GM12878 (cell line): ENCODE measurements around the gene CYP2C18. TPM values are rescaled to one million over a fixed set of nuclear protein-coding genes. Genes with fewer than 3 reads are reported as not detected.

Source experiments
- ATAC-seq: fragments of 200-7000 bp; cut with Tn5 transposase; 3 replicates; pipeline ENCODE4 v1.9.1; 2020; ENCODE audit warnings: mild to moderate bottlenecking, moderate library complexity
- Bru-seq: library from RNA; stranded (reverse); fragments of 400-500 nt; gene quantifications from one replicate; lab custom pipeline; 2021; lab: Mats Ljungman, UMichigan
- BruChase-seq, 2 experiments: library from RNA; stranded (reverse); fragments of 400-500 nt; gene quantifications; one replicate each; lab custom pipeline; 2021; lab: Mats Ljungman, UMichigan
- BruUV-seq: library from RNA; stranded (reverse); fragments of 400-500 nt; replicated peaks from 2 replicates; lab custom pipeline; 2021; lab: Mats Ljungman, UMichigan
- CTCF ChIA-PET: fragments of 300-600 bp; sonication (Branson Sonifier 250); formaldehyde crosslinking; extraction: SDS; loops from one replicate; lab custom pipeline; 2021; ENCODE audit warnings: inconsistent platforms; lab: Yijun Ruan, JAX
- POLR2A ChIA-PET: fragments of 350-600 bp; formaldehyde crosslinking; extraction: SDS; loops from one replicate; lab custom pipeline; 2021; ENCODE audit warnings: inconsistent platforms; lab: Charles Lee
- RAD21 ChIA-PET: fragments of 300-600 bp; sonication (Branson Sonifier 250); formaldehyde crosslinking; loops from one replicate; lab custom pipeline; 2023; ENCODE audit warnings: antibody characterized with exemption; ENCODE audit not compliant: unreplicated experiment; lab: Charles Lee
- SMC1A ChIA-PET: fragments of 300-600 bp; sonication (Branson Sonifier 250); formaldehyde crosslinking; loops from one replicate; lab custom pipeline; 2023; ENCODE audit not compliant: unreplicated experiment, uncharacterized antibody; lab: Charles Lee
- DNase-seq: peaks from one replicate; pipeline ENCODE4 v3.0.0-alpha.2; 2011; ENCODE audit warnings: low read depth, low spot score
- FAIRE-seq: peaks from 3 replicates; lab custom pipeline; 2011; peaks lifted over from hg19 to GRCh38; lab: Jason Lieb, UNC
- H2AFZ ChIP-seq: 2 replicates; pipeline ENCODE4 v1.6.0; 2011; ENCODE audit warnings: low read depth, low read length, control low read depth; ENCODE audit not compliant: control insufficient read depth
- H3K27ac ChIP-seq: 2 replicates; pipeline ENCODE4 v1.5.1; 2011; ENCODE audit warnings: control low read depth; ENCODE audit not compliant: control insufficient read depth, insufficient read depth
- H3K27me3 ChIP-seq, 2 experiments: replicated peaks in 1 of 2; 2 replicates each; pipeline versions ENCODE4 v1.6.0 to v1.6.1; 2011; ENCODE audit warnings: low read length in 1 of 2; ENCODE audit not compliant: control insufficient read depth in 2 of 2, insufficient read depth in 2 of 2
- H3K36me3 ChIP-seq, 2 experiments: 2 replicates each; pipeline ENCODE4 v1.5.1; 2011; ENCODE audit warnings: low read length in 1 of 2; ENCODE audit not compliant: control insufficient read depth in 2 of 2, insufficient read depth in 2 of 2
- H3K4me1 ChIP-seq: 2 replicates; pipeline ENCODE4 v1.6.1; 2011; ENCODE audit warnings: mild to moderate bottlenecking, low read length, moderate library complexity, mixed read lengths; ENCODE audit not compliant: control insufficient read depth, insufficient read depth
- H3K4me2 ChIP-seq: 2 replicates; pipeline ENCODE4 v1.6.0; 2011; ENCODE audit warnings: control low read depth; ENCODE audit not compliant: control insufficient read depth, insufficient read depth
- H3K4me3 ChIP-seq: fragments of 200-600 bp; sonication (generic); 2 replicates; pipeline ENCODE4 v1.5.1; 2016
- H3K79me2 ChIP-seq: 2 replicates; pipeline ENCODE4 v1.6.0; 2011; ENCODE audit warnings: low read length; ENCODE audit not compliant: control insufficient read depth, insufficient read depth
- H3K9ac ChIP-seq: 2 replicates; pipeline ENCODE4 v1.8.0; 2011; ENCODE audit warnings: low read length, control low read depth, mixed read lengths; ENCODE audit not compliant: control insufficient read depth, insufficient read depth
- H3K9me3 ChIP-seq: replicated peaks from 3 replicates; pipeline ENCODE4 v1.5.1; 2011; ENCODE audit warnings: mild to moderate bottlenecking, low read length; ENCODE audit not compliant: control insufficient read depth, insufficient read depth
- H4K20me1 ChIP-seq: 2 replicates; pipeline ENCODE4 v1.6.0; 2011; ENCODE audit not compliant: control insufficient read depth, insufficient read depth
- BHLHE40 ChIP-seq, 2 experiments: fragments of 450-650 bp in 1 of 2; IDR thresholded peaks; 2 replicates each; pipeline ENCODE4 v1.6.1; 2011 to 2017; ENCODE audit warnings: low read depth in 2 of 2, borderline replicate concordance in 1 of 2, improper control_type of control experiment in 1 of 2, low read length in 1 of 2, mild to moderate bottlenecking in 1 of 2
- CBFB ChIP-seq: IDR thresholded peaks from 2 replicates; pipeline ENCODE4 v1.6.1; 2016; ENCODE audit warnings: antibody characterized with exemption, low read depth
- CBX5 ChIP-seq: sonication (generic); IDR thresholded peaks from 2 replicates; pipeline ENCODE4 v1.6.1; 2016; ENCODE audit warnings: low read depth, moderate library complexity, mild to moderate bottlenecking, inconsistent platforms
- HDGF ChIP-seq: fragments of 450-650 bp; IDR thresholded peaks from 2 replicates; pipeline ENCODE4 v1.6.1; 2016; ENCODE audit warnings: antibody characterized with exemption
- MTA3 ChIP-seq: IDR thresholded peaks from 2 replicates; pipeline ENCODE4 v1.6.1; 2012; ENCODE audit warnings: low read length, inconsistent platforms, borderline replicate concordance
- NFXL1 ChIP-seq: fragments of 450-650 bp; IDR thresholded peaks from 2 replicates; pipeline ENCODE4 v1.6.1; 2017; ENCODE audit warnings: antibody characterized with exemption, mild to moderate bottlenecking, borderline replicate concordance
- NR2F1 ChIP-seq: fragments of 450-650 bp; conservative IDR thresholded peaks from 2 replicates; pipeline ENCODE4 v1.6.1; 2017; ENCODE audit warnings: mild to moderate bottlenecking
- RBBP5 ChIP-seq: fragments of 200-600 bp; sonication (generic); conservative IDR thresholded peaks from 2 replicates; pipeline ENCODE4 v1.6.1; 2016
- RUNX3 ChIP-seq: IDR thresholded peaks from 2 replicates; pipeline ENCODE4 v1.6.1; 2012; ENCODE audit warnings: low read length, inconsistent platforms
- SIN3A ChIP-seq: IDR thresholded peaks from 2 replicates; pipeline ENCODE4 v1.6.1; 2012; ENCODE audit warnings: low read depth, low read length, improper control_type of control experiment
- SMAD1 ChIP-seq: fragments of 450-650 bp; IDR thresholded peaks from 2 replicates; pipeline ENCODE4 v1.6.1; 2018; ENCODE audit warnings: mild to moderate bottlenecking, low read depth; ENCODE audit not compliant: partially characterized antibody
- STAT1 ChIP-seq: fragments of 450-650 bp; conservative IDR thresholded peaks from 2 replicates; pipeline ENCODE4 v1.6.1; 2014; ENCODE audit warnings: antibody characterized with exemption, mild to moderate bottlenecking
- TCF3 ChIP-seq: IDR thresholded peaks from 2 replicates; pipeline ENCODE4 v1.6.1; 2012; ENCODE audit warnings: low read depth, mild to moderate bottlenecking, low read length, borderline replicate concordance; ENCODE audit not compliant: insufficient read depth
- WGBS: methylation state at CpG from one replicate; pipeline ENCODE4 v1.1.6; 2016; ENCODE audit warnings: low lambda C conversion rate; ENCODE audit not compliant: insufficient replicate concordance, insufficient coverage; ENCODE audit errors: missing lambda C conversion rate; 5-methylcytosine and 5-hydroxymethylcytosine counted together
- in situ Hi-C: fragments of 300-500 bp; cut with MboI; formaldehyde crosslinking; loops from 9 replicates; pipeline ENCODE4 v1.14.3; 2018; ENCODE audit warnings: mixed read lengths
- intact Hi-C: fragments of 100-400 bp; cut with micrococcal nuclease; formaldehyde crosslinking; loops from one replicate; pipeline ENCODE4 v1.14.2; 2022; ENCODE audit not compliant: unreplicated experiment
- long read RNA-seq, 2 experiments: library from polyadenylated mRNA; unstranded; transcript quantifications; one replicate each; pipeline ENCODE4 v2.0.0, GENCODE V29; 2019 to 2020
- polyA minus RNA-seq, 3 experiments: library from RNA; depleted of rRNA, polyadenylated mRNA; stranded (reverse); fragments of >200 nt; gene quantifications; 2 replicates each; pipeline ENCODE4 v1.2.3, GENCODE V29; 2011
- polyA plus RNA-seq, 11 experiments: library from polyadenylated mRNA; depleted of rRNA in 4 of 11; unstranded in 6 of 11; stranded (reverse) in 5 of 11; fragments of >200 nt; fragmentation: Nextera tagmentation in 4 of 11; fragmentation: Illumina TruSeq in 1 of 11; extraction: Ambion mirVana in 4 of 11; extraction: Trizol in 1 of 11; gene quantifications; 1 replicate in 1 of 11; 2 replicates in 10 of 11; pipeline versions ENCODE4 v1.2.1 to v1.2.3, GENCODE V29; 2011 to 2016; ENCODE audit warnings: inconsistent platforms in 2 of 11, missing spikeins in 2 of 11, low read depth in 1 of 11
- total RNA-seq, 4 experiments: library from RNA; depleted of rRNA in 3 of 4; stranded (reverse); fragments of >200 nt in 3 of 4; fragmentation: Illumina TruSeq in 1 of 4; extraction: Trizol in 1 of 4; gene quantifications; 2 replicates each; pipeline versions ENCODE4 v1.2.1 to v1.2.3, GENCODE V29; 2013 to 2021
- TF ChIP-seq, protein P1 (sequence below): fragments of 450-650 bp; IDR thresholded peaks from 2 replicates; pipeline ENCODE4 v1.6.1; 2016; ENCODE audit warnings: mild to moderate bottlenecking, moderate library complexity, borderline replicate concordance
- TF ChIP-seq, protein P2 (sequence below): fragments of 450-650 bp; IDR thresholded peaks from 2 replicates; pipeline ENCODE4 v1.6.1; 2017; ENCODE audit warnings: low read depth, mild to moderate bottlenecking, moderate library complexity

CYP2C18 gene
- total RNA-seq (2013; cell fraction: nucleolus; rRNA removed): 0.34 TPM in 1 of 2 replicates, not detected in the other
- 0.06 and 0.16 TPM in 2 replicates for total RNA-seq (2014; rRNA removed)
- total RNA-seq (2014; rRNA removed; fragmentation: Illumina TruSeq; extraction: Trizol): not detected in 2 replicates
- not detected in 2 replicates for total RNA-seq (2021)
- polyA plus RNA-seq (2011; ENCODE audit: low read depth): 0.18 TPM
- polyA plus RNA-seq (2011; rRNA removed): 0.07 TPM in 2 replicates
- 0.03 TPM in 1 of 2 replicates, not detected in the other for polyA plus RNA-seq (2011; cell fraction: cytosol; rRNA removed)
- polyA plus RNA-seq (2011; cell fraction: nucleus; rRNA removed): 0.24 and 0.29 TPM in 2 replicates
- 0.04 TPM in 1 of 2 replicates, not detected in the other for polyA plus RNA-seq (2012)
- polyA plus RNA-seq (2014; fragmentation: Illumina TruSeq; extraction: Trizol): 0.07 TPM in 1 of 2 replicates, not detected in the other
- polyA plus RNA-seq (2014; fragmentation: Nextera tagmentation; extraction: Ambion mirVana): under 1 TPM in 1 of 2 experiments, not detected in 1; 0.05 TPM
- 0.12 TPM in 1 of 2 replicates, not detected in the other for polyA plus RNA-seq (2014; rRNA removed)
- polyA plus RNA-seq (2016; fragmentation: Nextera tagmentation; extraction: Ambion mirVana): not detected
- polyA minus RNA-seq (2011; rRNA and poly(A)+ RNA removed): 0.10 and 0.29 TPM in 2 replicates
- not detected in 2 replicates for polyA minus RNA-seq (2011; cell fraction: cytosol; rRNA and poly(A)+ RNA removed)
- polyA minus RNA-seq (2011; cell fraction: nucleus; rRNA and poly(A)+ RNA removed): 0.19 TPM in 1 of 2 replicates, not detected in the other
- percentile 28 among the genes with signal in this experiment for Bru-seq, nascent RNA
- BruChase-seq, experiment 1, labeled RNA remaining after a 6-hour chase: percentile 44 among the genes with signal in this experiment
- percentile 48 among the genes with signal in this experiment for BruChase-seq, experiment 2, labeled RNA remaining after a 2-hour chase
- long read RNA-seq, experiment 1: 0 reads
- long read RNA-seq, experiment 2: 0 reads

DNA sequence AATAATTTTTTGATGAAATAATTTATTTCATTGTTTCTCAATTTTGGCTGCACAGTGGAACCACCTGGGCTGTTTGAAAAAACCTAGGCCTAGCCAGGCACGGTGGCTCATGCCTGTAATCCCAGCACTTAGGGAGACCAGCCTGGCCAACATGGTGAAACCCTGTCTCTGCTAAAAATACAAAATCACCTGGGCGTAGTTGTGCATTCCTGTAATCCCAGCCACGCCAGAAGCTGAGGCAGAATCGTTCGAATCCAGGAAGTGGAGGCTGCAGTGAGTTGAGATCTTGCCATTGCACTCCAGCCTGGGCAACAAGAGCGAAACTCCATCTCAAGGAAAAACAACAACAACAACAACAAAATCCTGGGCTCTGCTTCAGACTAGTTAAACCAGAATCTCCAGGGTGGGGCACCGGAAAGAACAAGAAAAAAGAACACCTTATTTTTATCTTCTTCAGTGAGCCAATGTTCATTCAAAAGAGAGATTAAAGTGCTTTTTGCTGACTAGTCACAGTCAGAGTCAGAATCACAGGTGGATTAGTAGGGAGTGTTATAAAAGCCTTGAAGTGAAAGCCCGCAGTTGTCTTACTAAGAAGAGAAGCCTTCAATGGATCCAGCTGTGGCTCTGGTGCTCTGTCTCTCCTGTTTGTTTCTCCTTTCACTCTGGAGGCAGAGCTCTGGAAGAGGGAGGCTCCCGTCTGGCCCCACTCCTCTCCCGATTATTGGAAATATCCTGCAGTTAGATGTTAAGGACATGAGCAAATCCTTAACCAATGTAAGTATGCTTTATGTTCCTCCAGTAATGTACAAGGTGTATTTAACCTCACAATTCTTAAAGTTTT, at the start of gene CYP2C18:
Gene CYP2C18 (plus strand): TSS at position 516 of the 841 bp plus-strand sequence. CDS start 91 bp downstream, at position 607.
- in situ Hi-C loops: no loop called here
- Histone ChIP-seq H3K79me2 (no peaks in the 10 kb centered on the region), H3K27me3 (no peaks in the 10 kb centered on the region), H3K4me2 (no peak within 1 kb of the TSS), H3K9me3 (no peaks in the 10 kb centered on the region), H4K20me1 (no peaks in the 10 kb centered on the region), H3K27ac (no peak within 1 kb of the TSS), H3K9ac (no peak within 1 kb of the TSS), H3K4me3 (no peak within 1 kb of the TSS), H3K4me1 (no peaks in the 10 kb centered on the region), H2AFZ (no peak within 1 kb of the TSS), H3K36me3 (no peaks in the 10 kb centered on the region)
- DNase-seq (no peak), ATAC-seq (no peak), FAIRE-seq (no peak)
- CTCF ChIA-PET: no interaction called here
- WGBS: 34% methylated on average over 10 of the region's 10 CpGs
- POLR2A ChIA-PET: no interaction called here
- no TSS peak for BruUV-seq
- intact Hi-C loops: no loop called here
- SMC1A ChIA-PET: no interaction called here
- RAD21 ChIA-PET: no interaction called here
- TF ChIP-seq SIN3A (no peak), STAT1 (no peak), TCF3 (no peak), HDGF (no peak), CBFB (no peak), NFXL1 (no peak), RBBP5 (no peak), SMAD1 (no peak), BHLHE40 (IDR thresholded peaks at IDR 0.05; ENCODE audit: borderline replicate concordance in 1 of 2, low read depth in 2 of 2, low read length in 1 of 2) (no peak), RUNX3 (no peak), NR2F1 (no peak), CBX5 (no peak), MTA3 (no peak)
- TF ChIP-seq, protein P1, sequence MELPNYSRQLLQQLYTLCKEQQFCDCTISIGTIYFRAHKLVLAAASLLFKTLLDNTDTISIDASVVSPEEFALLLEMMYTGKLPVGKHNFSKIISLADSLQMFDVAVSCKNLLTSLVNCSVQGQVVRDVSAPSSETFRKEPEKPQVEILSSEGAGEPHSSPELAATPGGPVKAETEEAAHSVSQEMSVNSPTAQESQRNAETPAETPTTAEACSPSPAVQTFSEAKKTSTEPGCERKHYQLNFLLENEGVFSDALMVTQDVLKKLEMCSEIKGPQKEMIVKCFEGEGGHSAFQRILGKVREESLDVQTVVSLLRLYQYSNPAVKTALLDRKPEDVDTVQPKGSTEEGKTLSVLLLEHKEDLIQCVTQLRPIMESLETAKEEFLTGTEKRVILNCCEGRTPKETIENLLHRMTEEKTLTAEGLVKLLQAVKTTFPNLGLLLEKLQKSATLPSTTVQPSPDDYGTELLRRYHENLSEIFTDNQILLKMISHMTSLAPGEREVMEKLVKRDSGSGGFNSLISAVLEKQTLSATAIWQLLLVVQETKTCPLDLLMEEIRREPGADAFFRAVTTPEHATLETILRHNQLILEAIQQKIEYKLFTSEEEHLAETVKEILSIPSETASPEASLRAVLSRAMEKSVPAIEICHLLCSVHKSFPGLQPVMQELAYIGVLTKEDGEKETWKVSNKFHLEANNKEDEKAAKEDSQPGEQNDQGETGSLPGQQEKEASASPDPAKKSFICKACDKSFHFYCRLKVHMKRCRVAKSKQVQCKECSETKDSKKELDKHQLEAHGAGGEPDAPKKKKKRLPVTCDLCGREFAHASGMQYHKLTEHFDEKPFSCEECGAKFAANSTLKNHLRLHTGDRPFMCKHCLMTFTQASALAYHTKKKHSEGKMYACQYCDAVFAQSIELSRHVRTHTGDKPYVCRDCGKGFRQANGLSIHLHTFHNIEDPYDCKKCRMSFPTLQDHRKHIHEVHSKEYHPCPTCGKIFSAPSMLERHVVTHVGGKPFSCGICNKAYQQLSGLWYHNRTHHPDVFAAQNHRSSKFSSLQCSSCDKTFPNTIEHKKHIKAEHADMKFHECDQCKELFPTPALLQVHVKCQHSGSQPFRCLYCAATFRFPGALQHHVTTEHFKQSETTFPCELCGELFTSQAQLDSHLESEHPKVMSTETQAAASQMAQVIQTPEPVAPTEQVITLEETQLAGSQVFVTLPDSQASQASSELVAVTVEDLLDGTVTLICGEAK: no peak
- TF ChIP-seq, protein P2, sequence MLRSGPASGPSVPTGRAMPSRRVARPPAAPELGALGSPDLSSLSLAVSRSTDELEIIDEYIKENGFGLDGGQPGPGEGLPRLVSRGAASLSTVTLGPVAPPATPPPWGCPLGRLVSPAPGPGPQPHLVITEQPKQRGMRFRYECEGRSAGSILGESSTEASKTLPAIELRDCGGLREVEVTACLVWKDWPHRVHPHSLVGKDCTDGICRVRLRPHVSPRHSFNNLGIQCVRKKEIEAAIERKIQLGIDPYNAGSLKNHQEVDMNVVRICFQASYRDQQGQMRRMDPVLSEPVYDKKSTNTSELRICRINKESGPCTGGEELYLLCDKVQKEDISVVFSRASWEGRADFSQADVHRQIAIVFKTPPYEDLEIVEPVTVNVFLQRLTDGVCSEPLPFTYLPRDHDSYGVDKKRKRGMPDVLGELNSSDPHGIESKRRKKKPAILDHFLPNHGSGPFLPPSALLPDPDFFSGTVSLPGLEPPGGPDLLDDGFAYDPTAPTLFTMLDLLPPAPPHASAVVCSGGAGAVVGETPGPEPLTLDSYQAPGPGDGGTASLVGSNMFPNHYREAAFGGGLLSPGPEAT: no peak
